SK-N-SH (cell line): ENCODE results near the gene XXYLT1. TPM values are rescaled to one million over a fixed set of nuclear protein-coding genes. Genes with fewer than 3 reads are reported as not detected.

Experiments
- CTCF ChIA-PET: fragments of 300-600, 350-600 bp; formaldehyde crosslinking; extraction: SDS; loops from one replicate; lab custom pipeline; 2021; lab: Yijun Ruan, JAX
- POLR2A ChIA-PET: fragments of 350-600 bp; sonication (Branson Sonifier 250); formaldehyde crosslinking; extraction: SDS; loops from one replicate; lab custom pipeline; 2020; ENCODE audit warnings: antibody characterized with exemption, inconsistent platforms; lab: Yijun Ruan, JAX
- DNase-seq: peaks from one replicate; pipeline ENCODE4 v3.0.0; 2012
- H2AFZ ChIP-seq: fragments of 200-600 bp; sonication (generic); 2 replicates; pipeline ENCODE4 v1.8.1; 2016; ENCODE audit warnings: antibody characterized with exemption, mild to moderate bottlenecking, low read depth
- H3F3A ChIP-seq: fragments of 200-600 bp; sonication (generic); replicated peaks from 2 replicates; pipeline ENCODE3; 2016; ENCODE audit warnings: antibody characterized with exemption, mild to moderate bottlenecking; ENCODE audit not compliant: insufficient read depth
- H3K27ac ChIP-seq, 2 experiments: fragments of 200-500 bp in 1 of 2; fragments of 200-600 bp in 1 of 2; sonication (Bioruptor generic) in 1 of 2; sonication (generic), shearing (Covaris generic) in 1 of 2; 2 replicates each; pipeline versions ENCODE4 v1.5.1 to v1.6.1; 2014 to 2016; ENCODE audit warnings: low read depth in 2 of 2, inconsistent platforms in 1 of 2, low read length in 1 of 2, mild to moderate bottlenecking in 1 of 2, mixed read lengths in 1 of 2
- H3K27me3 ChIP-seq: fragments of 200-600 bp; sonication (generic), shearing (Covaris generic); 2 replicates; pipeline ENCODE4 v1.6.1; 2016; ENCODE audit warnings: mixed run types; ENCODE audit not compliant: insufficient read depth
- H3K36me3 ChIP-seq, 2 experiments: fragments of 200-500 bp in 1 of 2; fragments of 200-600 bp in 1 of 2; sonication (Bioruptor generic) in 1 of 2; sonication (generic) in 1 of 2; replicated peaks in 1 of 2; 2 replicates each; pipeline versions ENCODE3 to v1.5.1; 2014 to 2016; ENCODE audit warnings: low read length in 1 of 2, mild to moderate bottlenecking in 1 of 2; ENCODE audit not compliant: insufficient read depth in 2 of 2, control insufficient read depth in 1 of 2
- H3K4me1 ChIP-seq, 2 experiments: fragments of 200-500 bp in 1 of 2; fragments of 200-600 bp in 1 of 2; sonication (Bioruptor generic) in 1 of 2; sonication (generic), shearing (Covaris generic) in 1 of 2; 2 replicates each; pipeline versions ENCODE4 v1.5.1 to v1.6.1; 2014 to 2016; ENCODE audit warnings: low read depth in 1 of 2, low read length in 1 of 2, mixed run types in 1 of 2; ENCODE audit not compliant: insufficient read depth in 2 of 2, control insufficient read depth in 1 of 2
- H3K4me2 ChIP-seq: fragments of 200-600 bp; sonication (generic), shearing (Covaris generic); 2 replicates; pipeline ENCODE4 v1.6.1; 2017; ENCODE audit warnings: mixed run types
- H3K4me3 ChIP-seq, 2 experiments: fragments of 200-500 bp in 1 of 2; fragments of 200-600 bp in 1 of 2; sonication (Bioruptor generic) in 1 of 2; sonication (generic), shearing (Covaris generic) in 1 of 2; 2 replicates each; pipeline versions ENCODE4 v1.5.1 to v1.8.1; 2014 to 2016; ENCODE audit warnings: low read depth in 2 of 2, inconsistent platforms in 1 of 2, low read length in 1 of 2, mild to moderate bottlenecking in 1 of 2, mixed read lengths in 1 of 2, moderate library complexity in 1 of 2
- H3K79me2 ChIP-seq: fragments of 200-600 bp; sonication (generic); 2 replicates; pipeline ENCODE4 v1.8.1; 2017; ENCODE audit warnings: mild to moderate bottlenecking; ENCODE audit not compliant: insufficient read depth
- H3K9ac ChIP-seq: fragments of 200-600 bp; sonication (generic); 2 replicates; pipeline ENCODE4 v1.6.1; 2017; ENCODE audit warnings: mixed run types
- H3K9me2 ChIP-seq: fragments of 200-600 bp; sonication (generic); 2 replicates; pipeline ENCODE4 v1.6.1; 2017; ENCODE audit warnings: mixed run types
- H3K9me3 ChIP-seq: fragments of 200-600 bp; sonication (generic); 2 replicates; pipeline ENCODE4 v1.6.1; 2017; ENCODE audit warnings: mixed run types, mild to moderate bottlenecking, moderate library complexity
- H4K20me1 ChIP-seq: fragments of 200-600 bp; sonication (generic); 2 replicates; pipeline ENCODE4 v1.6.1; 2017; ENCODE audit warnings: mild to moderate bottlenecking, mixed run types; ENCODE audit not compliant: insufficient read depth
- EZH2phosphoT487 ChIP-seq: fragments of 200-600 bp; sonication (generic); IDR thresholded peaks from 2 replicates; pipeline ENCODE4 v1.6.1; 2017; ENCODE audit warnings: low read depth, mixed run types, mild to moderate bottlenecking, antibody characterized with exemption, moderate library complexity, borderline replicate concordance
- FOSL2 ChIP-seq: IDR thresholded peaks from 2 replicates; pipeline ENCODE4 v1.4.0; 2012; ENCODE audit warnings: low read depth, mild to moderate bottlenecking, moderate library complexity, borderline replicate concordance
- FOXJ3 ChIP-seq: sonication (generic); formaldehyde crosslinking; IDR thresholded peaks from 2 replicates; pipeline ENCODE4 v1.5.1; 2020; ENCODE audit warnings: mild to moderate bottlenecking, missing genetic modification reagents
- FOXM1 ChIP-seq: IDR thresholded peaks from 2 replicates; pipeline ENCODE4 v1.4.0; 2012; ENCODE audit warnings: low read depth, mild to moderate bottlenecking
- GABPA ChIP-seq: IDR thresholded peaks from 2 replicates; pipeline ENCODE4 v1.4.0; 2012; ENCODE audit warnings: low read depth, mild to moderate bottlenecking
- JUND ChIP-seq: IDR thresholded peaks from 2 replicates; pipeline ENCODE4 v1.4.0; 2012
- MEF2A ChIP-seq: IDR thresholded peaks from 2 replicates; pipeline ENCODE4 v1.4.0; 2012; ENCODE audit warnings: low read depth, borderline replicate concordance
- MXI1 ChIP-seq: IDR thresholded peaks from 2 replicates; pipeline ENCODE4 v1.6.1; 2012; ENCODE audit warnings: mild to moderate bottlenecking, low read depth, low read length, improper control_type of control experiment
- NFIC ChIP-seq: IDR thresholded peaks from 2 replicates; pipeline ENCODE4 v1.4.0; 2012; ENCODE audit warnings: borderline replicate concordance
- SMC3 ChIP-seq: IDR thresholded peaks from 2 replicates; pipeline ENCODE4 v1.6.1; 2012; ENCODE audit warnings: low read depth, low read length, improper control_type of control experiment
- TEAD4 ChIP-seq: IDR thresholded peaks from 2 replicates; pipeline ENCODE4 v1.4.0; 2012; ENCODE audit warnings: mild to moderate bottlenecking, borderline replicate concordance; ENCODE audit not compliant: insufficient read depth
- YY1 ChIP-seq: IDR thresholded peaks from 2 replicates; pipeline ENCODE4 v1.4.0; 2012; ENCODE audit warnings: low read depth, mild to moderate bottlenecking
- WGBS: methylation state at CpG from one replicate; pipeline ENCODE4 v1.1.6; 2017; ENCODE audit warnings: low lambda C conversion rate; 5-methylcytosine and 5-hydroxymethylcytosine counted together
- polyA plus RNA-seq, 3 experiments: library from polyadenylated mRNA; depleted of rRNA; stranded (reverse); fragments of >200 nt; gene quantifications; 2 replicates each; pipeline ENCODE4 v1.2.3, GENCODE V29; 2012
- TF ChIP-seq, protein P1 (sequence below): IDR thresholded peaks from 2 replicates; pipeline ENCODE4 v1.4.0; 2012; ENCODE audit warnings: low read depth, borderline replicate concordance
- TF ChIP-seq, protein P2 (sequence below): fragments of 150-350 bp; IDR thresholded peaks from 2 replicates; pipeline ENCODE4 v1.6.1; 2017; ENCODE audit warnings: antibody characterized with exemption, low read length, low read depth, borderline replicate concordance

Gene XXYLT1
- polyA plus RNA-seq, 1 of the 3 experiments (the other 2 are of a cell fraction), result 22.6 TPM

DNA sequence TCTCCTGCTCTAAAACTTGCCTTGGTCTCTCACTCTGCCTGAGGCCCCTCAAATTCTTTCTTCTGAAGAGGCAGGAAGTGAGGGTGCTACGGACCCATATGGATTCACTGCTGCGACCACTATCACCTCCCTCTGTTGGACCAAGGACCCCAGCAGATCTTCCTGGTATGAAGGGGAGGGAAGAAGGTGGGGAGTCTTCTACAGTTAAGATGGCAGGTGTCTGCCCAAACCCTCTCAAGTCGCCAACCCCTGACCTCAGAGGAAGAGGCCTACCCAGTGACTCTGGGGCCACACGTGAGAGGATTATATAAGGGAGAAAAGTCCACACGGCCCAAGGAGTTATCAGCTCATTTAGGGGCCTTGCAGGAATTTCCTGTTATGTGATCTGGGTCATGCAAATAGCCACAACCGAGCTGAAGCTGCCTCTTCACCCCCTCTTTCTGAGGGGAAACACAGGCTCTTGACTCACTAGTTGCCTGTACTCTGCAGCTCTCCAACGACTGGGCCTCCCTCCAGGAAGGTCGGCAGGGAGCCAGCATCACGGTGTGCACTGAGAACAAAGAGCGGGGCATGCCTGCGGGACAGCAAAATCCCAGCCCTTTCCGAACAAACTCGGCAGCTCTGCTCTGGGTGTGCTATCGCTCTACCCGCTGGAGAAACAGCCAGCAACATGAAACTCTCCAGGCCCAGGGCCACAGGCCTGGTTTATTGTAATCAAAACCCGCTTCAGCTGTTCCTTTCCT, 116.0 kb downstream of the XXYLT1 start (continued):
- no peak for TF ChIP-seq MEF2A
- TF ChIP-seq FOSL2, result peak; percentile 57; the same call in 1 of the 2 replicates
- TF ChIP-seq FOXM1, result no peak
- TF ChIP-seq, protein P1, sequence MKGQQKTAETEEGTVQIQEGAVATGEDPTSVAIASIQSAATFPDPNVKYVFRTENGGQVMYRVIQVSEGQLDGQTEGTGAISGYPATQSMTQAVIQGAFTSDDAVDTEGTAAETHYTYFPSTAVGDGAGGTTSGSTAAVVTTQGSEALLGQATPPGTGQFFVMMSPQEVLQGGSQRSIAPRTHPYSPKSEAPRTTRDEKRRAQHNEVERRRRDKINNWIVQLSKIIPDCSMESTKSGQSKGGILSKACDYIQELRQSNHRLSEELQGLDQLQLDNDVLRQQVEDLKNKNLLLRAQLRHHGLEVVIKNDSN, result peak; percentile 51; the same call in 1 of the 2 replicates
- peak; percentile 56; the same call in 1 of the 2 replicates for TF ChIP-seq TEAD4
- TF ChIP-seq NFIC, result peak; percentile 96
- TF ChIP-seq FOXJ3 (CRISPR knock-in tag), result peak; percentile 51; the same call in 1 of the 2 replicates
- TF ChIP-seq MXI1, result no peak; the same call in 1 of the 2 replicates
- TF ChIP-seq, protein P2, sequence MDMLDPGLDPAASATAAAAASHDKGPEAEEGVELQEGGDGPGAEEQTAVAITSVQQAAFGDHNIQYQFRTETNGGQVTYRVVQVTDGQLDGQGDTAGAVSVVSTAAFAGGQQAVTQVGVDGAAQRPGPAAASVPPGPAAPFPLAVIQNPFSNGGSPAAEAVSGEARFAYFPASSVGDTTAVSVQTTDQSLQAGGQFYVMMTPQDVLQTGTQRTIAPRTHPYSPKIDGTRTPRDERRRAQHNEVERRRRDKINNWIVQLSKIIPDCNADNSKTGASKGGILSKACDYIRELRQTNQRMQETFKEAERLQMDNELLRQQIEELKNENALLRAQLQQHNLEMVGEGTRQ, result peak; percentile 20; the same call in 1 of the 2 replicates
- peak; percentile 11; the same call in 1 of the 2 replicates for TF ChIP-seq GABPA
- no peak for TF ChIP-seq YY1

DNA sequence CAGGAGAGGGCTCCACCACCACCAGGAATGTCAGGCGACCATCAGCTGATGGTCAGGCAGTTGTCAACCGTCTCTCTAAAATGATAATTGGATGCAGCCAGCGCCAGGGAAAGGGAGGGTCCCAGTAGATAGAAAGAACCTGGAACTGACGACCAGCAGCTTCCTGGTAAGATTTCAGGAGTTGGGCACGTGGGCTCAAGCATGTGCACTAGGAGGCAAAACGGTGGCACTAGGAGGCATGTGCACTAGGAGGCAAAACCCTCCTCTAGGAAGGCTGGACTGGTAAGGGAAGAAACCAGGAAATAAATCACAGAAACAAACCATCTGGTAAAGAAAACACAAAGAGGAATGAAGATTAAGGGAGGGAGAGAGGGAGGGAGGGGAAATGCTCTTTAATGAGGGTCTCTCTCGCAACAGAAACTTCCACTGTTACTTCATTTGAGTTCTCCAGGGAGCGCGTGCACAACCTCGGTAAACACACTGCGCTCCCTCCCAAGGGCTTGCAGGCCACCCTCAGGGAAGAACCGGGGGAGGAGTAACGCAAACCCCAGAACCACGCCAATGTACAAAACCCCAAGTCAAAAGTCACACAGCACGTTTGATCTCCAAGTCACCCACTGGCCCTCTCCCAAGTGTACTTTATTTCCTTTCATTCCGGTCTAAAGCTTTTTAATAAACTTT, 116.7 kb downstream of the XXYLT1 start:
- no peak overlapping the region for H2AFZ ChIP-seq
- H3K4me3 ChIP-seq, result no peak overlapping the region
- H3K27ac ChIP-seq, result peak overlapping the region; percentile 72 to 98; a peak in 3 of 4 replicates
- no peaks in the 10 kb centered on the region for H3K9me2 ChIP-seq
- no peaks in the 10 kb centered on the region for H4K20me1 ChIP-seq
- H3F3A ChIP-seq, result peaks cover 20% of the 10 kb centered on the region
- ChIA-PET CTCF (interaction anchor here (1.0 to 1.5 kb wide), 7 partner anchors 15 to 483 kb away, joined by 3 to 7 read pairs (median 3); partner anchors contain the start of gene LSG1), POLR2A (interaction anchor here (1.2 kb wide), 1 partner anchor 19 kb away, joined by 3 read pairs; no protein-coding TSS in a partner anchor)
- no peaks in the 10 kb centered on the region for H3K9me3 ChIP-seq
- peaks cover 7% of the 10 kb centered on the region; the same call in 1 of the 2 replicates for H3K79me2 ChIP-seq
- H3K4me1 ChIP-seq, result peaks cover 55 to 82% of the 10 kb centered on the region in 2 experiments
- H3K4me2 ChIP-seq, result peak overlapping the region; percentile 75
- 86% methylated on average over 16 of the region's 16 CpGs for WGBS
- no peaks in the 10 kb centered on the region for H3K27me3 ChIP-seq
- H3K9ac ChIP-seq, result no peak overlapping the region
- H3K36me3 ChIP-seq, result peaks cover 0 to 2% of the 10 kb centered on the region in 2 experiments
- no peak for DNase-seq
- no peak for TF ChIP-seq YY1
- no peak for TF ChIP-seq SMC3
- no peak for TF ChIP-seq EZH2phosphoT487
- no peak for TF ChIP-seq JUND
- no peak for TF ChIP-seq NFIC
- TF ChIP-seq, all 33 proteins: peak for 0
